ENCODE measurements around the gene NOX5.

- TF ChIP-seq TAF1 (IDR thresholded peaks at IDR 0.05; ENCODE audit: low read depth): no peak
- no peak for TF ChIP-seq EP300 (conservative IDR thresholded peaks at IDR 0.05; ENCODE audit: poor library complexity, severe bottlenecking)
- TF ChIP-seq, protein P1, sequence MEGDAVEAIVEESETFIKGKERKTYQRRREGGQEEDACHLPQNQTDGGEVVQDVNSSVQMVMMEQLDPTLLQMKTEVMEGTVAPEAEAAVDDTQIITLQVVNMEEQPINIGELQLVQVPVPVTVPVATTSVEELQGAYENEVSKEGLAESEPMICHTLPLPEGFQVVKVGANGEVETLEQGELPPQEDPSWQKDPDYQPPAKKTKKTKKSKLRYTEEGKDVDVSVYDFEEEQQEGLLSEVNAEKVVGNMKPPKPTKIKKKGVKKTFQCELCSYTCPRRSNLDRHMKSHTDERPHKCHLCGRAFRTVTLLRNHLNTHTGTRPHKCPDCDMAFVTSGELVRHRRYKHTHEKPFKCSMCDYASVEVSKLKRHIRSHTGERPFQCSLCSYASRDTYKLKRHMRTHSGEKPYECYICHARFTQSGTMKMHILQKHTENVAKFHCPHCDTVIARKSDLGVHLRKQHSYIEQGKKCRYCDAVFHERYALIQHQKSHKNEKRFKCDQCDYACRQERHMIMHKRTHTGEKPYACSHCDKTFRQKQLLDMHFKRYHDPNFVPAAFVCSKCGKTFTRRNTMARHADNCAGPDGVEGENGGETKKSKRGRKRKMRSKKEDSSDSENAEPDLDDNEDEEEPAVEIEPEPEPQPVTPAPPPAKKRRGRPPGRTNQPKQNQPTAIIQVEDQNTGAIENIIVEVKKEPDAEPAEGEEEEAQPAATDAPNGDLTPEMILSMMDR (IDR thresholded peaks at IDR 0.05; ENCODE audit: poor library complexity, severe bottlenecking): no peak
- no peak for TF ChIP-seq RAD21 (conservative IDR thresholded peaks at IDR 0.05)
- TF ChIP-seq EZH2 (IDR thresholded peaks at IDR 0.05; ENCODE audit: borderline replicate concordance, insufficient read depth, low read length, poor library complexity, severe bottlenecking): no peak
- no peak for TF ChIP-seq SMC3 (conservative IDR thresholded peaks at IDR 0.05; ENCODE audit: poor library complexity)
- TF ChIP-seq POLR2AphosphoS5 (IDR thresholded peaks at IDR 0.05): no peak
- no peak for TF ChIP-seq REST (IDR thresholded peaks at IDR 0.05; ENCODE audit: borderline replicate concordance)
- no peak for TF ChIP-seq MXI1 (conservative IDR thresholded peaks at IDR 0.05; ENCODE audit: poor library complexity, severe bottlenecking)
Measured at GRCh38 chr15:68972201-68973065, 42.1 kb upstream of the NOX5 start.
